ENCODE results near the gene HIGD2A.

HIGD2A gene

GRCh38 chr5:176352116-176352878 is 36.3 kb upstream of the HIGD2A start:
- peak overlapping the region; percentile 8; the same call in 1 of the 2 replicates for H3K27ac ChIP-seq
- TF ChIP-seq ZFX (IDR thresholded peaks at IDR 0.05) (no peak), CTCF (conservative IDR thresholded peaks at IDR 0.05) (no peak)

- TF ChIP-seq CTCF (conservative IDR thresholded peaks at IDR 0.05) (no peak), ZFX (IDR thresholded peaks at IDR 0.05) (no peak)
- H3K27ac ChIP-seq = no peak overlapping the region
Measured at GRCh38 chr5:176353533-176353932, 35.0 kb upstream of the HIGD2A start.

- no peak overlapping the region for H3K27ac ChIP-seq
- TF ChIP-seq CTCF (conservative IDR thresholded peaks at IDR 0.05) (no peak; the same call in 1 of the 2 replicates), ZFX (IDR thresholded peaks at IDR 0.05) (no peak)
Measured at GRCh38 chr5:176355400-176356178, 33.0 kb upstream of the HIGD2A start.

GRCh38 chr5:176356179-176356566 is 32.4 kb upstream of the HIGD2A start:
- TF ChIP-seq ZFX (IDR thresholded peaks at IDR 0.05) (no peak), CTCF (conservative IDR thresholded peaks at IDR 0.05) (no peak)
- H3K27ac ChIP-seq = no peak overlapping the region

- no peak overlapping the region for H3K27ac ChIP-seq
- TF ChIP-seq CTCF (conservative IDR thresholded peaks at IDR 0.05) (no peak), ZFX (IDR thresholded peaks at IDR 0.05) (no peak)
Measured at GRCh38 chr5:176359658-176360057, 28.9 kb upstream of the HIGD2A start.

GRCh38 chr5:176360894-176361436 is 27.6 kb upstream of the HIGD2A start:
- H3K27ac ChIP-seq = peak overlapping the region; percentile 82
- TF ChIP-seq CTCF (conservative IDR thresholded peaks at IDR 0.05) = no peak
- no peak for TF ChIP-seq ZFX (IDR thresholded peaks at IDR 0.05)
